HL-60 (cell line): ENCODE data around the gene FOXO4.

Experiments
- DNase-seq, 2 experiments: peaks; one replicate each; pipeline ENCODE4 v3.0.0-alpha.2; 2010 to 2020; ENCODE audit warnings: low read depth in 1 of 2, low spot score in 1 of 2
- H3K27ac ChIP-seq: fragments of 250-450 bp; sonication (Bioruptor Pico); replicated peaks from 2 replicates; pipeline ENCODE4 v1.5.1; 2020; ENCODE audit warnings: mild to moderate bottlenecking, moderate library complexity
- H3K27me3 ChIP-seq: fragments of 250-450 bp; sonication (Bioruptor Pico); 2 replicates; pipeline ENCODE4 v1.5.1; 2021; ENCODE audit warnings: mild to moderate bottlenecking, moderate library complexity; ENCODE audit not compliant: insufficient read depth, poor library complexity, severe bottlenecking
- H3K4me3 ChIP-seq: replicated peaks from 2 replicates; pipeline ENCODE4 v1.5.1; 2011; ENCODE audit warnings: mild to moderate bottlenecking, control low read depth, low read length; ENCODE audit not compliant: insufficient read depth
- CTCF ChIP-seq: IDR thresholded peaks from one replicate; pipeline ENCODE4 v1.5.1; 2011; ENCODE audit warnings: low read length, control low read depth, inconsistent platforms; ENCODE audit not compliant: insufficient read depth
- GABPA ChIP-seq: IDR thresholded peaks from 2 replicates; pipeline ENCODE4 v1.6.1; 2012; ENCODE audit warnings: low read depth
- POLR2AphosphoS5 ChIP-seq: IDR thresholded peaks from 2 replicates; pipeline ENCODE4 v1.6.1; 2012; ENCODE audit warnings: low read depth
- REST ChIP-seq: IDR thresholded peaks from 2 replicates; pipeline ENCODE4 v1.6.1; 2012; ENCODE audit warnings: low read depth; ENCODE audit not compliant: insufficient replicate concordance
- SPI1 ChIP-seq: IDR thresholded peaks from 2 replicates; pipeline ENCODE4 v1.6.1; 2012; ENCODE audit warnings: low read depth, mild to moderate bottlenecking, borderline replicate concordance

Gene FOXO4

GRCh38 chrX:71131510-71131909, 35.9 kb downstream of the FOXO4 start:
- DNase-seq, result no peak
- H3K27me3 ChIP-seq, result no peaks in the 10 kb centered on the region
- no peak overlapping the region for H3K27ac ChIP-seq
- TF ChIP-seq CTCF, result no peak
- TF ChIP-seq GABPA, result no peak
- TF ChIP-seq REST, result no peak
- no peak for TF ChIP-seq SPI1
- TF ChIP-seq POLR2AphosphoS5, result no peak
- H3K4me3 ChIP-seq, result no peak overlapping the region

- no peak for DNase-seq
- H3K27ac ChIP-seq, result no peak overlapping the region
- H3K4me3 ChIP-seq, result no peak overlapping the region
- TF ChIP-seq GABPA (no peak), POLR2AphosphoS5 (no peak), CTCF (no peak)
- no peaks in the 10 kb centered on the region for H3K27me3 ChIP-seq
Observed at GRCh38 chrX:71140440-71140839, 44.8 kb downstream of the FOXO4 start.

GRCh38 chrX:71143508-71143907, 47.9 kb downstream of the FOXO4 start:
- Histone ChIP-seq H3K27ac (no peak overlapping the region), H3K4me3 (no peak overlapping the region), H3K27me3 (no peaks in the 10 kb centered on the region)
- no peak for DNase-seq
- TF ChIP-seq REST (no peak), SPI1 (no peak), CTCF (no peak), GABPA (no peak)

- no peak for TF ChIP-seq POLR2AphosphoS5
- TF ChIP-seq REST, result no peak
- TF ChIP-seq SPI1, result no peak
- DNase-seq, result no peak
- H3K27ac ChIP-seq, result no peak within 1 kb of the TSS
- no peaks in the 10 kb centered on the region for H3K27me3 ChIP-seq
- no peak within 1 kb of the TSS for H3K4me3 ChIP-seq
Observed at GRCh38 chrX:71144651-71145050, 49.0 kb downstream of the FOXO4 start, which contains the start of gene NLGN3. TSS of gene NLGN3 (plus strand) at chrX:71144841. CDS start at chrX:71147750, 2,909 bp downstream.
